ENCODE measurements around the gene MRPL38. TPM values are rescaled to one million over a fixed set of nuclear protein-coding genes. Genes with fewer than 3 reads are reported as not detected.

Gene MRPL38
- polyA plus RNA-seq, 1 donor from 2014 or later = 77.5 TPM

GRCh38 chr17:75849724-75850123 lies 55.0 kb downstream of the MRPL38 start:
- Mint-ChIP-seq H3K9me3 (no peaks in the 10 kb centered on the region), H3K4me1 (peaks cover 12 to 24% (median 17%) of the 10 kb centered on the region in 3 donors), H3K4me3 (no peak overlapping the region), H3K36me3 (peaks cover 1% of the 10 kb centered on the region), H3K27ac (no peak overlapping the region), H3K27me3 (no peaks in the 10 kb centered on the region)

- H3K27ac Mint-ChIP-seq = no peak overlapping the region
Measured at GRCh38 chr17:75849279-75849646, 55.4 kb downstream of the MRPL38 start.

More at GRCh38 chr17:75849279-75849646, 55.4 kb downstream of the MRPL38 start:
- no peak overlapping the region for H3K4me3 Mint-ChIP-seq
- no peaks in the 10 kb centered on the region for H3K27me3 Mint-ChIP-seq
- peaks cover 1% of the 10 kb centered on the region for H3K36me3 Mint-ChIP-seq
- peaks cover 12 to 23% (median 16%) of the 10 kb centered on the region in 3 donors for H3K4me1 Mint-ChIP-seq
- no peaks in the 10 kb centered on the region for H3K9me3 Mint-ChIP-seq

Other genes starting within 250 kb of the MRPL38 start
- gene RECQL5, start 237.7 kb downstream of the MRPL38 start, polyA plus RNA-seq = 25.3 TPM
- gene SAP30BP, start 237.5 kb downstream of the MRPL38 start, polyA plus RNA-seq = 119 TPM
- gene ITGB4, start 183.4 kb downstream of the MRPL38 start, polyA plus RNA-seq = 0.48 TPM
- 18.6 TPM for gene GALK1, start 139.7 kb downstream of the MRPL38 start, polyA plus RNA-seq
- 28.6 TPM for gene UNK, start 120.1 kb downstream of the MRPL38 start, polyA plus RNA-seq
- gene UNC13D, start 60.5 kb downstream of the MRPL38 start, polyA plus RNA-seq = 42.0 TPM
- 131 TPM for gene WBP2, start 49.5 kb downstream of the MRPL38 start, polyA plus RNA-seq
- 12.4 TPM for gene TRIM47, start 26.3 kb downstream of the MRPL38 start, polyA plus RNA-seq
- 25.0 TPM for gene TRIM65, start 7.9 kb downstream of the MRPL38 start, polyA plus RNA-seq
- gene FBF1, start 36.2 kb upstream of the MRPL38 start, polyA plus RNA-seq = 1.9 TPM
- 19.3 TPM for gene ACOX1, start 74.3 kb upstream of the MRPL38 start, polyA plus RNA-seq
- 27.0 TPM for gene TEN1, start 74.4 kb upstream of the MRPL38 start, polyA plus RNA-seq
- gene CDK3, start 96.0 kb upstream of the MRPL38 start, polyA plus RNA-seq = 0.71 TPM
- gene EVPL, start 122.4 kb upstream of the MRPL38 start, polyA plus RNA-seq = not detected
- gene SRP68, start 167.6 kb upstream of the MRPL38 start, polyA plus RNA-seq = 58.7 TPM
- gene GALR2, start 169.9 kb upstream of the MRPL38 start, polyA plus RNA-seq = 0.21 TPM
- 1.6 TPM for gene ZACN, start 174.3 kb upstream of the MRPL38 start, polyA plus RNA-seq
- gene EXOC7, start 198.9 kb upstream of the MRPL38 start, polyA plus RNA-seq = 52.7 TPM
- not detected for gene FOXJ1, start 236.4 kb upstream of the MRPL38 start, polyA plus RNA-seq